NCI-H2171 (cell line): ENCODE data around the gene TRIM63.

Source experiments
- DNase-seq: peaks from one replicate; lab custom pipeline; 2025; lab: John Stamatoyannopoulos, UW

The TRIM63 gene

DNA sequence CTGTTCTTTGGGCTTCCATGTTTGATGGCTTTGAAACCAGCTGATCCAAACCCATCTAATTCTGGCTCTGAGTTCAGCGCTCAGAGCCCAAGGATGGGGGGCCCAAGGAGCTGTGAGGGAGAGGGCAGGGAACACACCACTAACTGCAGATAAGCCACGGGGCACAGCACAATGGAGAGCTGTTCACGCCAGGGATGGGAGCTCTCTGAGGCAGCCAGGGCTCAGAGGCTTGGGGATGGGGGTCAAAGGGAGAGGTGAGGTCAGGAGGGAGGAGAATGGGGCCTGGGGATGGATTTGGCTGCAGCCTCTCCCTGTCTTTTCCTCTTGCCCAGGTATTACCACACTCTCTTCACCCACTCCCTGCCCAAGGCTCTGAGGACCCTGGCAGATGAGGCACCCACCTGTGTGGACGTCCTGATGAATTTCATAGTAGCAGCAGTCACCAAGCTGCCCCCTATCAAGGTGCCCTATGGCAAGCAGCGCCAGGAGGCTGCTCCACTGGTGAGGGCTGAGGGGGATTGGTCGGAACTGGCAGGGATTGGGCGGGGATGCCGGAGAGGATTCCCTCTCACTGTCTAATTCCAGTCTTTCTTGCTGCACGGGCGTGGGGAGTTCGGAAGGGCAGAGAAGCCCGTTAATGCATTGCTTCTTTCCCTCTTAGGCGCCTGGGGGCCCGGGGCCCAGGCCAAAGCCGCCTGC, 32.8 kb downstream of the TRIM63 start:
- no peak for DNase-seq

DNA sequence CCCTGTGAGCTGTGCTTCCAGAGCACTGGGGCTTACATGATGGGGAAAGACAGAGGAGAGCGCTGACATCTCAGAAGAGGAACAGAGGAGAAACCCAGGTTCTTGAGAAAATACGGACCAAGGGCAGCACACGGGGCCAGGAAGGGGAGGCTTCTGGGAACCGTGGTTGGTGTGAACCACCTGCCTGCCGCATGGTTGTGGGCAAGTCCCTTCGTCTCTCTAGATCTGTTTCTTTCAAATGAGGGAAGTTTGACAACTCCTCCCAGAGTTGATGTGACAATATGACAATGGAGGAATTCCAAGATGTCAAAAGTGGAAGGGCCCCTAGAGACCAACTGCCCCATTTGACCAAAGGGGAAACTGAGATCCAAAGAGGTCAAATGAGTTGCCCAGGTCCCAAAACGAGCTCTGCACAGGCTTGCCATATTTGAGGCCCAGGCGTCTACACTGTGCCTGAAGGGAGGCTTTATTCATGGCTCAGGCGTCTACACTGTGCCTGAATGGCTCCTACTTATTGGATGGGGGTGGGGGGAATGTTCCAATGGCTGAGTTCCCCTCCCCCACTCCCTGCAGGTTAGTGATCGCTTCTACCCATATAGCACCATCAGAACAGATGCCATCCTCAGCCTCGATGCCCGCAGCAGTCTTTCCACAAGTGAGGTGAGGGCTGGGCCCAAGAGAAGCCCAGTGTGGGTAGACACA, 34.6 kb downstream of the TRIM63 start:
- no peak for DNase-seq

DNA sequence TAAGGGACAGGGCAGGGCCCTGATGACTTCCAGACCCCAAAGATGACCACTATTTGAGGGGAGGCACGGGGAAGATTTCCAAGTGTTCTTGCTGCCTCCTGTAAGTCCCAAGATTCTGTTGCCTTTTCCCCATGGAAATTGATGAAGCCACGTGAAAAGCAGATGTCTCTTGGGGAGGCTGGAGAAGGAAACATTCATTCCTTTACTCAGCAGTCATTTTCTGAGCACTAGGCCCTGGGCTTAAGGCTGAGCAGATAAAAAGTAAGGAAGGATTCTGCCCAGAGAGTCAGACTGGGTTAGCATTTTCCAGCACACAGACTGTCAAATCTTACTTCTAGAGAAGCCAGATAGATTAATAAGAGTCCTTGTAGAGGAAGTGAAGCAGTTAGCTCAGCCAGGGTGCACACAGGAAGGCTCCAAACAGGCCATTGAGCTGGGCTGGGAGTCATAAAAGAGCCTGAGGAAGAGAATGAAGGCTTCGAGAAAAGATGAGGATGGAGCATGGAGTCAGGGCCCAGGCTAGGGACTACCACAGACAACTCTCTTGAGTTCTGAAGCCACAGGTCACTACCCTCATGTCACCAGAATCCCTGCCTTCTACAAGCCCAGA, 35.7 kb downstream of the TRIM63 start:
- DNase-seq, result no peak

DNA sequence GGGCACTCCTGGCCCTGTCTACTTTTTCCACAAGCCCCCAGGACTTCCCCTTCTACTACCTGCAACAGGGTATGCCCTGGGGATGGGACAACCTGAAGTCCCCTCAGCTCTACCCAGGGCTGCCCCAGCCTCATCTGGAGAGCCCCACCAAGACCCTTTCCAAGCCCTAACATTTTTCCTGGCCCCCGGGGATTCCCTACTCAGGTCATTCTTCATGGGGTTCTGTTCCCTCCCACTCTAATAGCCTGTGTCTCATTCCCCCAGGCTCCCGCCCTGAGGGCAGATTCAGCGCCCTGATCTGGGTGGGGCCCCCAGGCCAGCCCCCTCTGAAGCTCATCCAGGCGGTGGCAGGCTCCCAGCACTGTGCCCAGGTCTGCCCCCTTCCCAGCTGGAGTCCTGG, 36.2 kb downstream of the TRIM63 start:
- DNase-seq, result no peak

DNA sequence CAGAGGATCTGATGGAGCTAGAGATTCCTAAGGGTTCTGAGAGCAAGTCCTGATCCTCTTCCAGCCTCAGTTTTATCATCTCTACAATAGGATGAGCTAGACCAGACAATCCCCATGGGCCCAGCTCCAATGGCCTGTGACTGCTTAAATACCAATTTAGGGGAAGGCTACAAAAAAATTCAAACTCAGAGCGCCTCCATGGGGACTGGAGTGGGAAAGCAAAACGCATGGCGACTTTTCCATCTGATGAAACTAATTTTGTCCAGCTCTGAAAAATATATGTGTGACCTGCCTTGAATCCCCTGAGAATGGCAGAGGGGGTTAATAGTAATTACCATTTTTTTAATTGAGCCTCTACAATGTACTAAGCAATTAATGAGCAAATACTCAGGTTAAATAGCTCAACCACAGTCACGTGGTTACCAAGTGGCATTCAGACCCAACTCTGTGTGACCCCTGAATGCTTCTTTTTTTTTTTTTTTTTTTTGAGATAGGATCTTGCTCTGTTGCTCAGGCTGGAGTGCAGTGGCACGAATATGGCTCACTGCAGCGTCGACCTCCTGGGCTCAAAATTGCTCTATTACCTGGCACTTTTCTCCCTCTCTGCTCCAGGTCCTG, 37.5 kb downstream of the TRIM63 start:
- DNase-seq, result no peak

DNA sequence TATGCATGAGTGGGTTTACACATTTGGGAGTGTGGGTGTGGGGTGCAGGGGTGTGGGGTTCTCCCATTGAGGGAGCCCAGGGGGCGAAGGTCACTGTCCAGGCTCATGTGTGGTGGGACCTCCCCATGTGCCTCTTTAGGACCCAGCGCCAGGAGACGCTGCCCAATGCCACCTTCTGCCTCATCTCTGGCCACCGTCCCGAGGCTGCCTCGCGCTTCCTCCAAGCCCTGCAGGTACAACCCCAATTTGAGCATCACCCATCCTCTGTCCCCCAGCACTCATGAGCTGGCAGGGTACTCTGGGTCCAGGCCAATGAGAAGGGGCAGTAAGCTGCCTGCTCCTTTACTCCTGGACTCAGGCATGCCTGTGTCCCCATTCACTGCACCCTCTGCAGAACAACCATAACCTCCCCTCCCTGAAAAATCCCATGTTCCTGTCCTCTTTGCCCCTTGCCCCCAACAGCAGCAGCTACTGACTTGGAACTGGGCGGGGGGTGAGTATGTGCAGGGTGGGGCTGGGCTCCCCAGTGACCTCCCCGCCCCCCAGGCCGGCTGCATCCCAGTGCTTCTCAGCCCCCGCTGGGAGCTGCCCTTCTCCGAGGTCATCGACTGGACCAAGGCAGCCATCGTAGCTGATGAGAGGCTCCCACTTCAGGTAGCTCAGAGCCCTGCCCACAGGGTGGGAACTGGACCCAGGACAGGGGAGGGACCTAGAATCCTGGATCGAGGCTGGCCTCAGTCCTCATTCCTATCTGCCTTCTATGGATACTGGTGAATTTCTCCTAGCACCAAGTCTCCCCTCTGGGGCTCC, 38.2 kb downstream of the TRIM63 start:
- no peak for DNase-seq

DNA sequence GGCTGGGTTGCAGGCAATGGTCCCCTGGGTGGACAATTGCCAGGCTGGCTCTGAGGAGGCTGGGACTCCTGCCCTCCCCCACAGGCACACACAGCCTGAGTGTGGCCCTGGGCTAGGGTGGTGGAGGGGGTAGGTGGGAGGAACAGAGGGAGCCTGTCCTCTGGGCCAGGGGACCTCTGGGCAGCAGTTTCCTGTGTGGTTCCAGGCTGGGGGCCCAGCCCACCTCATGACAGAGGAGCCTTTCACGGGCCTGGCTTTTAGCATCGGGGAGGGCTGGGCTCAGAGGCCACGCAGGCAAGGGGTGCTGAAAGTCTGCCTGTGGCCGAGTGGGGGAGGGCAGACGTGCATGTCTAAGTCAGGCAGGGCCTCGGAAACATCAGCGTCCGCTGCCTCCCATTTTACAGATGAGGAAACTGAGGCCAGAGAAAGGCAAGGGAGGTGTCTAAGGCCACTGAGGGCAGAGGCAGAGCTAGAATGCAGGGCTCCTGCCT, 38.9 kb downstream of the TRIM63 start:
- no peak for DNase-seq

DNA sequence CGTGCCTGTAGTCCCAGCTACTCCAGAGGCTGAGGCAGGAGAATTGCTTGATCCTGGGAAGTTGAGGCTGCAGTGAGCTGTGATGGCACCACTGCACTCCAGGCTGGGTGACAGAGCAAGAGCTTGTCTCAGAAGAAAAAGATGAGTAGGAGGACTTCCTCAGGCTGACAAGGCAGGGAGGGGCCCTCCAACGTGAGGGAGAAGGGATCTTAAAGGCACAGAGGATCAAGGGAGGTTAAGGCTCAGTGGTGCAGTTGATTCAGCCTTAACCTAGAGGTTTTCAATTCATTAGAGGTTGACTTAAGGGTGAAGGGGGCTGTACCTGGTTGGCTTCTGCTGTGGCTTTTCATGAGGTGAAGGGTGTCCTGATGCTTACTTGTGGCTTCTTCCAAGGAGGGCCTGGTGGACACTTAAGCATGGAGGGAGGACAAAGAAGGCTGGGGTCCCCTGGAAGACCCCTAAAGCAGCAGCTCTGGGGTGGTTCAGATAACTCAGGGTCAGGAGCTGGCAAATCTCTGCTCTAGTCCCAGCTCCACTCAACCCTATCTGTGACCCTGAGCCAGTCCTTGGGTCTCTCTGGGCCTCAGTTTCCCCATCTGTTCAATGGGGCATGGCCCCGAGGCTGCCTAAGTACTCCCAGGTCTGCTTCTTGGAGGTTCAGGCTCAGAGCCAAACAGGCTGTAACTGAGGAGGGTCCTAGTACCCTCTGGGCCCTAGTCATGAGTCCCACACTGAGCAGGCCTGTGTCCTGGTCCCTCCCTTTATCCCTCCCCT, 39.5 kb downstream of the TRIM63 start:
- DNase-seq, result no peak

DNA sequence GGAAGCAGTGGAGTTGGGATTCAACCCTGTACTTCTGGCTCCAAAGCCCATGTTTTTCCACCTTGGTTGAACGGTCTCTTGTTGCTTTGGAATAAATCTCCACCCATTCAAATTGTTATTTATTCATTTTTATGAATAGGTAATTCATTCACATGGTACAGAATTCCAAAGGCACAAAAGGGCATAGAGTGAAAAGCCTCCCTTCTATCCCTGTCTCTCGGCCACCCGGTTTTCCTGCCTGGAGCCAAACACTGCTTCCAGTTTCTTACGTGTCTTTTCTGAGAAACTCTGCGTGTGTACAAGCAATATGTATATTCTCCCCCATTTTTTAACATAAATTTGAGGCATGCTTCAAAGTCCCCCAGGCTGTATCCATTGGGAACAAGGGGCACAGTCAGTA, 41.9 kb downstream of the TRIM63 start:
- no peak for DNase-seq

DNA sequence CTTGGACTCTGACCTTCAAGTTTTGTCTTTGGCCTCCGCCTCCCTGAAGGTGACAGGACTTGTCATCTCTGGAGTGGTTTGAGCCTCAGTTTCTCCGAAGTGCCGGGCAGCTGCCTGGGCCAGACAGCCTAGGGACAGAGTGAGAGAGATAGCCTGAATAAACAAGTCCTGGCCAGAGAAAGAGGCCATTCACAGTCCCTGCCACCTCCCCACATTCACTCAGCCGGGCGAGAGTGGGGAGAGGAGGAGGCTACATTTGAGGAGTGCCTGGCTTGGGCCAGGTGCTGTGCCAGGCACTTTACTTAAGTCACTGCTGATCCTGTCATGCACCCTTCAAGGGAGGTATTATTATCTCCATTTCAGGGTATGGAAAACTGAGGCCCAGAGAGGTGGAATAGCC, 42.4 kb downstream of the TRIM63 start:
- no peak for DNase-seq

DNA sequence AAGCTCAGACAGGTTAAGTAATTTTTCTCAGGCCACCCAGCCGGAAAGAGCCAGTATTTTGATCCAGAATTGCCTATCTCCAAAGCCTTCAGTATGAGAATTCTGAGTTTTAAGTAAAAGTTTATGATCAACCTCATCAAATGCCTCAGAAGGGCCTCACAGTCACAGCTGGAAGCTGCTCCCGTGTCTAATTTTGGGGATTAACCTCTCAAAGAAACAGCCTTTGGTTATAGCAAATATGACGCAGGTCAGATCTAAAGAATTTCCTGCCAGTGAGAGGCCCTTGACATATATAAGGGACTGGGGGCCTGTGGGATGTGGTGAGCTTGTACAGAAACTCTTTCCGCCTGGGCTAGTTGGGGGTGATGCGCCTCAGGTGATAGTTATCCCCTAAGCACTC, 43.6 kb downstream of the TRIM63 start:
- no peak for DNase-seq

DNA sequence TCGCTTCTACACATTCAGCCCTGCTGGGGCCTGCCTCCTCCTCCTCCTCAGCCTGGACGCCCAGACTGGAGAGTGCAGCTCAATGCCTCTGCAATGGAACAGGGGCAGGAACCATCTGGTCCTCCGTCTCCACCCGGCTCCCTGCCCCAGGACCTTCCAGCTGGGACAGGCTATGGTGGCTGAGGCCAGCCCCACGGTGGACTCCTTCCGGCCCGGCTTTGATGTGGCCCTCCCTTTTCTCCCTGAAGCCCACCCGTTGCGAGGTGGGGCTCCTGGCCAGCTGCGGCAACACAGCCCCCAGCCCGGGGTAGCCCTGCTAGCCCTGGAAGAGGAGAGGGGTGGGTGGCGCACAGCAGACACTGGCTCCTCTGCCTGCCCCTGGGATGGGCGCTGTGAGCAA, 44.4 kb downstream of the TRIM63 start:
- no peak for DNase-seq

DNA sequence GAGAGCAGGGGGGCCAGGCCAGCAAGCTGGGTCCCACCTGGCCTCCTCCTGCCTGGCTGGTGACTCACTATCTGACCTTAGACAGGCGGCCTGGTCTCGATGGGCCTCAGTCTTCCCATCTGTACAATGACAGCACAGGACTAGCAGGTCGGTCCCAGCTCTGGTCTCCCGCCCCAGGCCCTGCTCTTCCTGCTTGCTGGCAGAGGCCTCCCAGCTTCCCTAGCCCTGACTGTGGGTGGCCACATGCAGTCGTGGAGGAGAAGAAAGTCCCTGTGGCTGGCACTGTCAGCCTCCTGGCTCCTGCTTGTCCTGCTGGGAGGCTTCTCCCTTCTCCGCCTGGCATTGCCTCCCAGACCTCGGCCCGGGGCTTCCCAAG, 45.0 kb downstream of the TRIM63 start:
- DNase-seq, result no peak

DNA sequence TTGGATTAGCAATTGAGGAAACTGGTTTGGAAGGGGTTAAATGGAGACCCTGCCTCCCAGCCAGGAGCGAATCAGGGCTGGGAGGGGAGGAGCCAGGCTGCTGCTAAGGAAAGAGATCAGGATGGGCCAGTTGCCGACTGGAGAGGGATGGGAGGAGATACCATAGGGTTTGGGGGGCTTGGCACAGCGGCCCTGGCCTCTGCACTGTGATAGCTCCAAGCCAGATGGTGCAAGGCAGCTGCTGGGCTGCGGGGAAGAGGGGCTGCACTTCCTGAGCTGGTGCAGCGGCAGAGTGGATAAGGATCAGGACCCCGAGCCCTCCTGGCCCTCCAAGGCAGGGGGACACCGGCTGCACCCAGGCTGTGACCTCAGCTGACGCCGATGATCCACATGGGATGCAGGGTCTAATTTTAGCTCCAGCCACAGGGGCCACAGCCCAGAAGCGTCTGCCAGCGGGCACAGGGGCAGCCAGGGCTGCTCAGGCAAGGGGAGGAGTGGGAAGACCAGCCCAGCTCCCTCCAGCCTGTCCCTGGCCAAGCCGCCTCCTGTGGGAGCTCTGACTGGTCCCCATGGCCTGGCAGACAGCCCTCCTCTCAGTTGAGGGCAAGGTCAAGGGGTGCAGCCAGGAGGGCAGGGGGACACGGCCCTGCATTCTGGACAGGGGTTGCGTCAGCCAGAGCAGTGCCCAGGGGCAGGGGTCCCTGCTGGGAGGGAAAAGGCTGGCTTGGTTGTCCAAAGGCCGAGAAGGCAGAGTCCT, 45.6 kb downstream of the TRIM63 start, which contains the start of gene EXTL1:
TSS of gene EXTL1 (plus strand) at position 129 of the 757 bp plus-strand sequence. CDS start 872 bp downstream, outside the sequence.
- DNase-seq, result peak; percentile 79

DNA sequence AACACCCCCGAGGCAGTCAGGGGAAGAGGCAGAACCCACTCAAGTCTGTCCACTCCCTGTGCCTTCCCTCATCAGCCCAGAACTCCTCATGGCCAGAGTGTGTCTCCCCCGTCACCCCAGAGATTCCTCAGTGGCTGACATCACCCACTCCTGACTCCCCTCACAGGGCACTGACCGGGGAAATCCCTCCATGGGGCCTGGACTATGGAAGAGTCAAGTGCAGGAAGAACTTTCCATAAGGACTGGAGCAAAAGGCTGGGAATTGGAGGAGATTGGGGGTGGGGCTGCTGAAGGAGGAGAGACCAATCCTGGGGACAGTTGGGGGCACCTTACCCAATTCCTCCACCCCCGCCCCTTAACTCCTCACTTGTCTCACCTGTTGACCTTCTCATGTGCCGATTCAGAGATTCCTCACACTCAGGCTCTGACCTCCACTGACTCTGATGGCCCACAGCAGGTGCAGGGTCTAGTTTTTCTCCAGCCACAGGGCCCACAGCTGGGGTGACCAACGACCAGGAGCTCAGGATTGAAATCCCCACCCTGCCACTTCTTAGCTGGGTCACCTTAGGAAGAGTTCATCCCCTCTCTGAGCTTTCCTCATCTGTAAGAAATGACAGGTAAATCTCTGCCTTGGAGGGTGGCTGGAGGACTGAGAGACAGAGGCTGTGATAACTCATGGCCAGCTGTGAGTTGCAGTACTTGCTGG, 46.3 kb downstream of the TRIM63 start:
- no peak for DNase-seq

DNA sequence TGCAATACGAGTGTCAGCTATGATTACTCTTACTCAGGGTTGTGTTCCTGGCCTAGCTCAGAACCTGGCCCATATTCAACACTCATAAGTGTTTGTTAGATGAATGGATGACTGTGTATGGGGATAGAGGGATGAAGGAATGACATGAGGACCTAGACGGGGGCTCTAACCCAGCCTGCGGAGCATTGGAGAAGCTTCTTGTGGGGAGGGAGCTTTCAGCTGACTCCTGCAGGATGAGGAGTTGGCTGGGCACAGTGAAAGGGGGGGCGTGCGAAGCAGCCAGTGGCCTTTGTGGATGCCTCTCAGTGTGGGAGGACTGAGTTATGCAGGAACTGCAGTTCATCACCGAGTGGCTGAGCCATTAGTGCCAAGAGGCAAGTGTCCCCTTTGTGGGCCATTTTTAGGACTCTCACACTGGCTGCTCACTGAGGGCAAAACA, 47.1 kb downstream of the TRIM63 start:
- no peak for DNase-seq

DNA sequence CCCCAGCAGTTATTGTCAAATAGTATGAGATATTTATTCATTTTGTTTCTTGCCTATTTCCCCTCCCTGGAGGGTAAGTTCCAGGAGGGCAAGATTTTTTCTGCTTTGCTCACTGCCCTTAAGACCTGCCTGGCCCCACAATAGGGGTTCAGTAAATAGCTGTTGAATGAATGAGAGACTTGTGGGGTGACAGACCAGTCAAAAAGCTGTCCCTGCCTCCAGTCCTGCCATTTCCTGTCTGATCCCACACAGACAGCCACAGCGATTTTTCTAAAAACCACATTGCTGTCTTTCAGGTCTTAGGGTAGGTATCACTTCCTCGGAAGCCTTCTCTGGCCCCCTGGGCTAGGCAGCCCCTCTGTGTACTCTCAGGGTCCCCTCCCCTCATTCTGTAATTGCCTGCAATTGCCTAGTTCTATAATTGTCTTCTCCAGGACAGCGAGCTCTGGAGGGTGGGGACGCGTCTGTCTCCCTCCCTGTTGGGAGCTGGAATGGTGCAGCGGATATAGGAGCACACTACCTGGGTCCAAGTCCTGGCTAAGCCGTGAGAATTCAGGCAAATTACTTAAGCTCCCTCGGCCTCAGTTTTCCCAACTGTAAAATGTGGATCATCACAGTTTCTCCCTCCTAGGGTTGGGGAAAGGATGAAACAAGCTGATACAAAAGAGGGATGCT, 47.7 kb downstream of the TRIM63 start:
- DNase-seq, result no peak

DNA sequence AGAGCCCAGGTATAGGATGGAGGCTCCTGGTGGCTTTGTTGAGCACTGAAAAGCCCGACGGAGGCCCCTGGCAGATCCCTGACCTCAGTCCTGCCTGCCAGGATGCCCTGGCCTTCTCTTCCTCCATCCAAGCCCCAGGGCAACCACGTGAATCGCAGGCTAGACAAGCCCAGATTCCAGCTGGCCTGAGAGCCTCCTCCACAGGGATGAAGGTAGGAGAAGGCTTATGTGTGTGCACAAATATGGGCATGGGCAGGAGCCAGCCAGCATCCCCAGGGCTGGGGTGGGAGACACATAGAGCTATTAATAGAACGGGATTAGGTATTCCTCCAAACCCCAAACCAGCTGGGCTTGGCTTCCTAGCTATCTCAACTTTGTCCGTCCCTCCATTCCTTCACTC, 49.8 kb downstream of the TRIM63 start:
- no peak for DNase-seq

DNA sequence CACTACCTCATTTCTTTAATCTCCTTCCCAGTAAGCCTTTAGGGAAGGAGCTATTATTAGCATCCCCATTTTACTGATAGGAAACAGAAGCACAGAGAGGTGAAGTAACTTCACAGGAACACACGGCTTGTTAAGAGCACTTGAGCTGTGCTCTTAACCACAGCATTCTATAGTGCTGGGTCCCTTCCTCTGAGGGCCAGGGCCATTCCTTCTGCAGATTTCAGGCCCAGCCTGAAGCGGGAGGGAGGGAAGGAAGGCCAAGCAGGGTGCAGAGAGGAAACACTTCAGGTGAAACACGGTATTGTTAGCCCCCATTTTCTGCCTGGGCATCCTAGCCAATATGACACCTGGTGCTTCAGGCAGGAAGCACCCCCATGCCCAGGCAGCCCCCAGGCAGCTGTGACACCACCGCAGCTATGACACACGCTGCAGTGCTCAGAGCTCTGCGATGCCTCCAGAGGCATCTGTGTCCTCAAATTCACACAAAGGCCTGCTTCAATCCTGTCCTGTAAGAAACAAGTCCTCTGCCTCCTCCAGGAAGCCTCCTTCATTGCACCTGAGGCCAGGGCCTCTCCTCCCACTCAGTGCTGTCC, 50.4 kb downstream of the TRIM63 start:
- DNase-seq, result no peak
